ENCODE measurements around the gene RENBP.

RENBP gene

DNA sequence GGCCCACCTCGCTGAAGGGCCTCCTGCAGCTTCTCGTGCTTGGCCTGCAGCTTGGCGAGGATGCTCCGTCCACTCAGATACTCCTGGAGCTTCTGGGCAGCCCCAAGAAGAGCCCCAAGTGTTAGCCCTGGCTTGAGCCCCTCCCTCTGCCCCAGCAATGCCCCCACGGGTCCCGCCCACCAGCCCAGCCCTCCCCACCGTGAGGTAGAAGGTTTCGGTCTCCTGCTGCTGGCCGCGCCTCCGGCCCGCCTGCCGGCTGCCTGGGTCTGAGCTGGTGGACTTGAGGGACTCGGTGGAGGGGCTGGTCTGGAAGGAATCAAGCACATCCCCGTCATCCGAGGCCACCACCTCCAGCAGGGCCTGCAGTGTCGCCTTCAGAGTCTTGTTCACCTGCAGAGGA, 31.2 kb downstream of the RENBP start:
- no peak for DNase-seq

DNA sequence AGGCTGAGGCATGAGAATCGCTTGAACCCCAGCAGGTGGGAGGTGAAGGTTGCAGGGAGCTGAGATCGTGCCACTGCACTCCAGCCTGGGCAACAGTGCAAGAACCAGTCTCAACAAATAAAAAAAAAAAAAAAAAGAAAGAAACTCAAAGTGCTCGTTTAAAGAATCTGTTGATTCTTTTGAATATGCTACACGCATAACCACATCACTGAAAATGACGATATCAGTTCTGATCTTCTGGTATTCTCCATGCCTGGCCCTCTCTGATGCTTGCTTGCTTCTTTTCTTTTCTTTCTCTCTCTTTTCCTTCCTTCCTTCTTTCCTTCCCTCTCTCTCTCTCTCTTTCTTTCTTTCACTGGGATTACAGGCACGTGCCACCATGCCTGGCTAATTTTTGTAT, 32.6 kb downstream of the RENBP start:
- DNase-seq, result no peak

GRCh38 chrX:153910446-153910845, 34.0 kb downstream of the RENBP start:
- DNase-seq, result no peak

DNA sequence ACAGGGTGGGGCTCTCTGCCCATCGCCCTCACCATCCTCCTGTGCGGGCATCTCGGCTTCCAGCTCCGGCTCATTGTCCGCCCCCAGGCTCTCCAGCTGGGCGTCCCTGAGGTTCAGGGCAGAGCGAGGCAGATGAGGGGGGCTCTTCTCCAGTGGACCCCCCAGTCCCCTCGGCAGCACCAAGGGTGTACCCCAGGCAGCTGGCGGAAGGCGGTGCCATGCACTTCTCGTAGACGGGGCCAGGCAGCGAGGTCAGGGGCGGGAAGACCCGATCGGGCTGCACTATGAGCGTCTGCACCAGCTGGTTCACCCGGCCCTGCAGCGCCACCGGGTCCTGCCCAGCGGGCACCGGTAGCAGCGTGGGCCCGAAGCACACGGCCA, 34.5 kb downstream of the RENBP start:
- DNase-seq, result no peak

GRCh38 chrX:153909024-153909979, 35.1 kb downstream of the RENBP start:
- DNase-seq, result no peak

DNA sequence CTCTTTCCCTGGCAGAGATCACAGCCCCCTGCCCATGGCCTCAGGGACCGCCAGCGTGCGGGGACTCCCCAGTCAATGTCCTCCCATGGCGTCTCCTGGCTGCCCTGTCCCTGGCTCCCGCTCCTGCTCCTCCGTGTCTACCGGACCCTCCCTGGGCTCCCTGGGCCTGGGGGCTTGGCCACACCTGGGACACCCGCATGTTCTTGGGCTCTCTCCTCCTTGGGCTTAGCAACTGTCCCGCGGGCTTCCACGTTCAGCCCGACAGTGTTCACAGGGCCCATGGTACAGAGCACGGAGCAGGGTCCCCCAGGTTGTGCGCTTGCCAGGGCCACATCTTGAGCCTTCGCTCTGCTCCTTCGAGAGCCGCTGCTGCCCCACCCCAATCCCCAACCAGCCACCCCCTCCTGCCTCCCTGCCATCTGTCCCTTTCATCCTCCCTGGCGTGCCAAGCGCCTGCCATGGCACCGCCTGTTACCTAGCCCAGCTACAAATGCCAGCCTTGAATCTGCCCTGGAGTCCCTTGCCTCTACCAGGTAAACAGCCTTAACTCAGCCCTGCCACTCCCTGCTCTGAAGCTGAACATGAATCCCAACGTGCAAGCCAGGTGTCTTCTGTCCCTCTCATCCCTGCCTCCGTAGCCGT, 36.1 kb downstream of the RENBP start:
- DNase-seq, result no peak

DNA sequence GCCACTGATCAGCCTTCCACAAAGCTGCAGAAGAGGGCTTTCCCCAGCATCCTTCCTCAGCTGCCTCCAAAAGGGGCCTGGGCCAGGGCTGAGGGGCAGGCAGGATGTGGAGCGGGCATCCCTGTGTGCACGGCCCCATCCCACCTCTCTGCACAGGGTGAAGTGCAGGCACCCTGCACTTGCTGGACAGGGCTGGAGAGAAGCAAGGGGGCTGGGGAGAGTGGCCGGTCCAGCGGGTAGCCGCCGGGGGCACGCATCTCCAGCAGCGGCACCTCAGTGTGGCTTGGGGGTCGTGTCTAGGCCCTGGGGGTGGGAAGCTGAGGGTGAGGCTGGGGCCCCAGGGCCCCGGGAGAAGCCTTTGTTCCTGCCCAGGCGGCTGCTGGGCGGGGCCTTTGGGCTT, 37.0 kb downstream of the RENBP start:
- DNase-seq, result no peak

DNA sequence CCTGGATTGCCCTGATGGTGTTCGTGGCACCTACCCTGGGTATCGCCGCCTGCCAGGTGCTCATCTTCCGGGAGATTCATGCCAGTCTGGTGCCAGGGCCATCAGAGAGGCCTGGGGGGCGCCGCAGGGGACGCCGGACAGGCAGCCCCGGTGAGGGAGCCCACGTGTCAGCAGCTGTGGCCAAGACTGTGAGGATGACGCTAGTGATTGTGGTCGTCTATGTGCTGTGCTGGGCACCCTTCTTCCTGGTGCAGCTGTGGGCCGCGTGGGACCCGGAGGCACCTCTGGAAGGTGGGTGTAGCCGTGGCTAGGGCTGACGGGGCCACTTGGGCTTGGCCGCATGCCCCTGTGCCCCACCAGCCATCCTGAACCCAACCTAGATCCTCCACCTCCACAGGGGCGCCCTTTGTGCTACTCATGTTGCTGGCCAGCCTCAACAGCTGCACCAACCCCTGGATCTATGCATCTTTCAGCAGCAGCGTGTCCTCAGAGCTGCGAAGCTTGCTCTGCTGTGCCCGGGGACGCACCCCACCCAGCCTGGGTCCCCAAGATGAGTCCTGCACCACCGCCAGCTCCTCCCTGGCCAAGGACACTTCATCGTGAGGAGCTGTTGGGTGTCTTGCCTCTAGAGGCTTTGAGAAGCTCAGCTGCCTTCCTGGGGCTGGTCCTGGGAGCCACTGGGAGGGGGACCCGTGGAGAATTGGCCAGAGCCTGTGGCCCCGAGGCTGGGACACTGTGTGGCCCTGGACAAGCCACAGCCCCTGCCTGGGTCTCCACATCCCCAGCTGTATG, 38.1 kb downstream of the RENBP start:
- DNase-seq, result peak in 2 of 5 experiments; percentile 53 to 64

DNA sequence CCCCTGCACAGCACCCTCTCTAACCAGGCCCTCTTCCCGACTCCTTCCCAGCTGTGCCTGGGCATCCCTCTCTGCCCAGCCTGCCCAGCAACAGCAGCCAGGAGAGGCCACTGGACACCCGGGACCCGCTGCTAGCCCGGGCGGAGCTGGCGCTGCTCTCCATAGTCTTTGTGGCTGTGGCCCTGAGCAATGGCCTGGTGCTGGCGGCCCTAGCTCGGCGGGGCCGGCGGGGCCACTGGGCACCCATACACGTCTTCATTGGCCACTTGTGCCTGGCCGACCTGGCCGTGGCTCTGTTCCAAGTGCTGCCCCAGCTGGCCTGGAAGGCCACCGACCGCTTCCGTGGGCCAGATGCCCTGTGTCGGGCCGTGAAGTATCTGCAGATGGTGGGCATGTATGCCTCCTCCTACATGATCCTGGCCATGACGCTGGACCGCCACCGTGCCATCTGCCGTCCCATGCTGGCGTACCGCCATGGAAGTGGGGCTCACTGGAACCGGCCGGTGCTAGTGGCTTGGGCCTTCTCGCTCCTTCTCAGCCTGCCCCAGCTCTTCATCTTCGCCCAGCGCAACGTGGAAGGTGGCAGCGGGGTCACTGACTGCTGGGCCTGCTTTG, 38.9 kb downstream of the RENBP start:
- no peak for DNase-seq

DNA sequence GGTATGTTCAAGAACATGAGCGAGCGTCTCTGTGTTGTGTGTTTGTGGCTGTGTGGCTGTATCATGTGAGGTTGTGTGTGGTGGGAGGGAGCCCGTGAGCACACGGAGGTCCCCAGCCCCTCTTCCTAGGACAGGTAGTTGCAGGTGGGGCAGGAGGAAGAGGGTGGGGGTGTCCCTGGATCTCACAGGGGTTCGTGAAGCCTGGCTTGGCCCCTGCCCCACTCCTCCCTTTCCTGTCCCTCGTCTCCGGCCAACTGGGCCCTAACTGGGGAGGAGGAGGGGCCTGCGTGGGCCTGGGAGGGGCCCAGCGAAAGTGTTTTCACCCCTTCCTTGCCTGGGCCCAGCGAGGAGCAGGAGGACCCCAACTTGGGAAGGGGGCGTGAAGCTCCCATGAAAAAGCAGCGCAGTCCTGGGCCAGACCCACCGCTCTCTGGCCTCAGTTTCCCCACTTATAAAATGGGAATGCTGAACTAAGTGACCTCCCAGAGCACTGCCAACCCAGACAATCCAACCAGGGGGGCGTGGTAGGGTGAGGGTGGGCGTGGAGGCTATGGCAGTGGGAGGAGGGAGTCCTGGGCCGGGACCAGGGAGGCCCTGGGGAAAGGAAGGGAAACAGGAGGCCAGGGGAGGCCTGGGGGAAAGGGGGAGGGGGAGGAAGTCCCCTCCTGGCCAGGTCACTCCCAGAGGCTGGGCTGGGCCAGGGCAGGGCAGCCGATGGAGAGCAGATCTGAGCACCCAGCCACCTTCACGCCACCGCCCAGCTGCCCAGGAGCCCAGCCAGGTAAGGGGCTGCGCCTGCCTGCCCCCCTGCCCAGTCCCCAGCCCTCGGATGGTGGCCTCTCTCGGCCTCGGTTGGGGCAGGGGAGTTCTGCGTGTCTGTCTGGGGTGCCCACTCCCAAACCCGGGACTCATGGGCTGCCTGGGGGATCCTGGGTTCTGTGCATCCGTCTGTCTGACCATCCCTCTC, 40.2 kb downstream of the RENBP start, which contains the start of gene AVPR2:
AVPR2 (plus strand) TSS at position 683 of the 967 bp plus-strand sequence. CDS start 473 bp downstream, outside the sequence.
- DNase-seq, result peak in 1 of 5 experiments; percentile 47

- peak in 1 of 5 experiments; percentile 45 for DNase-seq
Observed at GRCh38 chrX:153903238-153903980, 41.0 kb downstream of the RENBP start.

DNA sequence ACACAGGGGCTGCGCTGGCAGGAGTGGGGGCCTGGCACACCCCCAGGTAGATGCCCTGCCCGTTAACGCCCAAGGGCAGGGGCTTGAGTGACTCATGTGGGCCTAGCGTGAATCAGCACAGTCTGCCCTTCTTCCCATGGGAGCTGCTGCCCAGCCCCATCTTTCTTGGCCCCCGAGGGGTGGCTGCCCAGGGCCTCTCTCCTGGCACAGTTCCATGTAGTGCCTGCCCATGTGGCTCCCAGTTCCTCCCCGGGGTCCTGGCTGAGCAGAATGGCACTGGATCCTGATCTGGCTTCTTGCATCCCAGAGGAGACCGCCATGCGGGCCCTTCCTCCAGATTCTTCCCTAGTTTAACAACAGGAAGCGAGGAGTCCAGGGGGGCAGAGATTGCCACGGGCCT, 42.1 kb downstream of the RENBP start:
- no peak for DNase-seq

DNA sequence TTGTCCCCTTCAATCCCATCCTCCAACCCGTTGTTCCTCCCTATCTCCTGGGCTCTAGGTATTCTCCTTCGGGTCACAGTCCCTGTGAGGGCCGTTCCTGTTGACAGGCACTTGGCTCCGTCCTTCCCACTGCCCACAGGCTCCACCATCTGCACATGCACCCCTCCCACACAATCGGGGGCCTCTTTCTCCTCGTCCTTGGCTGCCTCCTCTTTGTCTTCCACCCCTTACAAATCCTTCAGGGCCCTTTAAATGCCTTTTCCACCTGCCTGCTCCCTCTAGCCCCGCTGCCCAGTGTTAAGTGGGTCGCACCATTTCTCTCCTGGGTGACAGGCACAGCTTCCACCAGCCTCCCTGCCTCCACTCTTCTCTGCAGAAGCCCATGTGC, 42.7 kb downstream of the RENBP start:
- no peak for DNase-seq

GRCh38 chrX:153900831-153901752, 43.4 kb downstream of the RENBP start:
- peak in 4 of 5 experiments; percentile 16 to 82 (median 40) for DNase-seq

GRCh38 chrX:153897899-153898298, 46.5 kb downstream of the RENBP start:
- DNase-seq, result no peak

DNA sequence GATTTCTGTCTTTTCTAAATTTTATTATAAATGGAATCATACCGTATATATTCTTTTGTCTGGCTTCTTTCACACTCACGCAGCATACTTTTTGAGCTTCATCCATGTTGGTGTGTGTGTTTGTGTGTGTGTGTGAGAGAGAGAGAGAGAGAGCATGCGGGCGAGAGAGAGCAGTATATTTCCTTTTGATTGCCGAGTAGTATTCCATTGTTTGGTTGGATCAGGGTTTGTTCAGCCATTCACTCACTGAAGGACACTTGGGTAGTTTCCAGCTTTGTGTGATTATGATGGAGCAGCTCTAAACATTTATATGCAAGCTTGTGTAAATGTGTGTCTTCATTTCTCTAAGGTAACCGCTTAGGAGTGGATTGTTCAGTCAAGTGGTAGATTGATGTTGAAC, 55.3 kb downstream of the RENBP start:
- no peak for DNase-seq

GRCh38 chrX:153888344-153888743, 56.1 kb downstream of the RENBP start:
- no peak for DNase-seq

- no peak for DNase-seq
Observed at GRCh38 chrX:153887385-153887784, 57.1 kb downstream of the RENBP start.

GRCh38 chrX:153886915-153887314, 57.5 kb downstream of the RENBP start:
- DNase-seq, result no peak
